GM12891 (cell line): ENCODE results near the gene TTLL5.

Experiments used
- PAX5 ChIP-seq: IDR thresholded peaks from 2 replicates; pipeline ENCODE4 v1.6.1; 2011; ENCODE audit warnings: low read length, moderate library complexity, mild to moderate bottlenecking; ENCODE audit not compliant: insufficient read depth, severe bottlenecking
- POLR2A ChIP-seq: IDR thresholded peaks from 2 replicates; pipeline ENCODE4 v1.6.1; 2011; ENCODE audit warnings: low read depth, low read length, control low read depth
- POLR2AphosphoS5 ChIP-seq: IDR thresholded peaks from 2 replicates; pipeline ENCODE4 v1.6.1; 2011; ENCODE audit warnings: low read depth, low read length, control low read depth
- SPI1 ChIP-seq: IDR thresholded peaks from 2 replicates; pipeline ENCODE4 v1.6.1; 2011; ENCODE audit warnings: low read depth, low read length, control low read depth
- TAF1 ChIP-seq: IDR thresholded peaks from 2 replicates; pipeline ENCODE4 v1.6.1; 2011; ENCODE audit warnings: low read depth, low read length, control low read depth

DNA sequence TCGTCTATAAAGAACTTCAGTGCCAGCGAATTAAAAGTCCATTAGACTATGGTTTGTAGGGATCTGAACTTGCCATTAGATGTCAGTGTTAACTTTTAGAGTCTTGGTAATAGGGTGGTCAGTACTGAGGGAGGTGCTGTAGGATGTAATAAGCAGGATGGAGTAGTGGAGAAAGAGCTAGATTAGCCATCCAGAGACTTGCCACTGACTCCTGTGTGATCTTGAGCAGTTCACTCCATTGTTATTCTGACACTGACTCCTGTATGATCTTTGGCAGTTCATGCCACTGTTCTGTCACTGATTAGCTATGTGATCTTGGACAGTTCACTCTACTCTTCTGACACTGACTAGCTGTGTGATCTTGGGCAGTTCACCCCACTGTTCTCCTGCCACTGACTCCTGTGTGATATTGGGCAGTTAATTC is 133.6 kb downstream of the TTLL5 start:
- TF ChIP-seq TAF1 (no peak), POLR2A (no peak), POLR2AphosphoS5 (no peak), PAX5 (no peak), SPI1 (no peak)
